Activated naive CD8-positive, alpha-beta T cell (primary cell): ENCODE measurements around the gene ZDHHC14.

Source experiments
- H3K27ac Mint-ChIP-seq: one replicate; pipeline ENCODE4 v1.8.0; 2021; ENCODE audit warnings: mixed read lengths
- H3K27me3 Mint-ChIP-seq: one replicate; pipeline ENCODE4 v1.8.0; 2021; ENCODE audit warnings: mixed read lengths
- H3K36me3 Mint-ChIP-seq: one replicate; pipeline ENCODE4 v1.8.0; 2021; ENCODE audit warnings: mixed read lengths
- H3K4me1 Mint-ChIP-seq: one replicate; pipeline ENCODE4 v1.8.0; 2021; ENCODE audit warnings: low read depth, mixed read lengths
- H3K4me3 Mint-ChIP-seq: one replicate; pipeline ENCODE4 v1.8.0; 2021; ENCODE audit warnings: mild to moderate bottlenecking, mixed read lengths
- H3K9me3 Mint-ChIP-seq: one replicate; pipeline ENCODE4 v1.8.0; 2021; ENCODE audit warnings: low read depth, mixed read lengths

Gene ZDHHC14

DNA sequence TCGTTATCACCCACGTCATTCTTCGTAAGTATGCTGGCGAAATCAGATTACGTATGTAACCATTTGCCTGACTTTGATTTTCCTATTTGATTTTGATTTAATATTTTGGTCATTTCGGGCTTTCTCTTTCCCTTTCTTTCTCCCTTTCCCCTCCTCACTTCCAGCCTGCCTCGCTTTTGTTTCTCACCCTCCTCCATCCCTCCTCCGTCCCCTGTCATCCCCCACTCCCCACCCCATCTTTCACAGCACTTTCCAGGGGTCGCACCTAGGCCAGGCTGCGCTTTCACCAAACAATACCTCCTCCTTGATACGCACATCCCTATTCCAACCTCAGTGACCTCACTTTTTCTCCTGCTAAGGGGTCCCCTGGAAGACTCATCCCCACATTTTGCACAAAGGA is 247.5 kb downstream of the ZDHHC14 start:
- no peak overlapping the region for H3K4me3 Mint-ChIP-seq
- no peaks in the 10 kb centered on the region for H3K9me3 Mint-ChIP-seq
- H3K27me3 Mint-ChIP-seq, result no peaks in the 10 kb centered on the region
- H3K27ac Mint-ChIP-seq, result no peak overlapping the region
- H3K36me3 Mint-ChIP-seq, result no peaks in the 10 kb centered on the region
- H3K4me1 Mint-ChIP-seq, result peaks cover 14% of the 10 kb centered on the region

DNA sequence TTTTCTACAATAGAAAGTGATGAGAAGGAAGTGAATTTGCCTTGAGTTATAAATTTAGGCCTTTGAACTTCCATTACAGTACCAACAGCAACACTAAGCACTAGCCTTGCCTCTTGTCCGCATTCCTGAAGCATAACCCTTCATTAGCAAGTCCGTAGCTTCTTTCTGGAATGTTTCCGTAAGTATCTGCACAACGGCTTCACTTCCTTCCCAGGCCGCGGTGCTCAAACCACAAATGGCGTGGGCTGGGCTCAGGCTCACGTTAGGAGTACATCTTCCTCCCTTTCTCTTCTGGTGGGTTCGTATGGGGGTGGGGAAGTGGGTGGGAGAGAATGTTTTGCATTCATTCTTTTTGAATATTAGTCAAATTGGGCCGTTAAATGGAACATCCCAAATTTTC is 248.2 kb downstream of the ZDHHC14 start:
- peaks cover 14% of the 10 kb centered on the region for H3K4me1 Mint-ChIP-seq
- H3K4me3 Mint-ChIP-seq, result no peak overlapping the region
- H3K36me3 Mint-ChIP-seq, result no peaks in the 10 kb centered on the region
- no peak overlapping the region for H3K27ac Mint-ChIP-seq
- H3K27me3 Mint-ChIP-seq, result no peaks in the 10 kb centered on the region
- H3K9me3 Mint-ChIP-seq, result no peaks in the 10 kb centered on the region

DNA sequence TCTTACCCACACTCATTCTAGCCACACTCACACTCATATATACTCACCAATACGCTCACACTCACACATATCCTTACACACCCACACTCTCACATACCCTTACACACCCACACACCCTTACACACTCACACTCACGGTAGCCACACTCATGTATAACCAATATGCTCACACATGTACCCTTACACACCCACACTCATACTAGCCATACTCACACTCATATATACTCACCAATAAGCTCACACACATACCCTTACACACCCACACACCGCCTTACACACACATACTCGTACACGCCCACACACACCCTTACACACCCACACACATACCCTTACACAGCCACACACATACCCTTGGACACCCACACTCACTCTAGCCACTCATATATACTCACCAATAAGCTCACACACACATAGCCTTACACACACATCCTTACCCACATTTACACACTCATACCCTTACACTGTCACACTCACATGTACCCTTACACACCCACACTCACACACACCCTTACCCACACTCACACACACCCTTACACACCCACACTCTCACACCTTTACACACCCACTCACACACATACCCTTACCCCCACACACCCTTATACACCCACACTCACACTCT is 249.6 kb downstream of the ZDHHC14 start:
- H3K27me3 Mint-ChIP-seq, result no peaks in the 10 kb centered on the region
- H3K36me3 Mint-ChIP-seq, result no peaks in the 10 kb centered on the region
- no peaks in the 10 kb centered on the region for H3K9me3 Mint-ChIP-seq
- H3K4me3 Mint-ChIP-seq, result no peak overlapping the region
- no peak overlapping the region for H3K27ac Mint-ChIP-seq
- H3K4me1 Mint-ChIP-seq, result peaks cover 14% of the 10 kb centered on the region

DNA sequence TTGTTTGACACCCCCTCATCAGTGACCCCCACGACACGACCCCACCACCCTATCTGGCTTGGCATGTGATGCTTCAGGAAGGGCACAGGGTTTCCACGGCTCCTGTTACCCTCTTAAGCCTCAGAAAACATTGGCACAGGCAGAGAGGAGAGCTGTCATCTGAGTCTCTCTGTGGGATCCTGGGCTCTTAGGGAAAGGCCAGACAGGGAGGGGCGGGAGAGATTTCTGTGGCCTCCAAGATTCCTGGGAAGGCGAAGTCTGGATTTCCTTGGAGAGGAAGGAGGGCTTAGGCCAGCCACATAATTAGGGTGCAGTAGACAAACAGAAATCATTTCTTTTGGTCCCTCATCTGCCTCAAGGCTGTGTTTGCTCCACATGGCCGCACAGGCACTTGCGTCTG is 250.4 kb downstream of the ZDHHC14 start:
- H3K27me3 Mint-ChIP-seq, result no peaks in the 10 kb centered on the region
- peaks cover 14% of the 10 kb centered on the region for H3K4me1 Mint-ChIP-seq
- no peaks in the 10 kb centered on the region for H3K9me3 Mint-ChIP-seq
- H3K4me3 Mint-ChIP-seq, result no peak overlapping the region
- H3K27ac Mint-ChIP-seq, result no peak overlapping the region
- no peaks in the 10 kb centered on the region for H3K36me3 Mint-ChIP-seq

DNA sequence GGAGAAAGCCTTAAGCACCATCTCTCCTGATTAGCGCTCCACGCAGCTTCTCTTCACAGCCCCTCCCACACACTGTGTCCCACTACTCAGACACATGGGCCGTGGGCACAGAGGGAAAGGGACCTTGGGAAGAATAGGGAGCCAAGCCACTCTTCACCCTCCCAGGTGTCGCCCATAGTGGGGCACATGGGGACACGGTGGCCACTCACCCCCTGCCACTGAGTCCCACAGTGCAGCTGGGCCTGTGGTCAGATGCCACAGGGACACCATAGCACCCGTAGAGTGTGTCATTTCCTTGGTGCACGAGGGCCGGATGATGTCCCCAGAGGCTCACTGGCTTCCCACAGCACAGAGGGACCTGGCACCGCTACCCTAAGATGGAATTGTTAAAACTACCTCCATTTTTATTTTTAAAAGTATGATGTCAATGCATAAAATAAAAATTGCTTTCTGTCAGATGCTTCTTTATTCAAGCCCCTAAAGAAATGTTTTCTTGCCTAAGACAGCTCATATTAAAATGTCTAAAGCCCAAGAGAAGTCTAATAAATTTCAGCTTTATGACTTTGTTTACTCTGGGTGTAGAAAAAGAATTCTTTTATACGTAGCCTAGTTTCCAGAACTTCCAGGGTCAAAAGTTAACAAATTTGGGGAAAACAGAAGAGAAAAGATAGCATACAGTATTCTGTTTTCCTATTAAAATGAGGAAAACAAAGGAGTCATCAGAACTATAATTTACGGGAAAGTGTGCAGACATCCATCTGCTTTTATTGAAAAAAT is 251.0 kb downstream of the ZDHHC14 start:
- no peak overlapping the region for H3K27ac Mint-ChIP-seq
- no peak overlapping the region for H3K4me3 Mint-ChIP-seq
- H3K4me1 Mint-ChIP-seq, result peaks cover 14% of the 10 kb centered on the region
- H3K36me3 Mint-ChIP-seq, result no peaks in the 10 kb centered on the region
- no peaks in the 10 kb centered on the region for H3K27me3 Mint-ChIP-seq
- H3K9me3 Mint-ChIP-seq, result no peaks in the 10 kb centered on the region

DNA sequence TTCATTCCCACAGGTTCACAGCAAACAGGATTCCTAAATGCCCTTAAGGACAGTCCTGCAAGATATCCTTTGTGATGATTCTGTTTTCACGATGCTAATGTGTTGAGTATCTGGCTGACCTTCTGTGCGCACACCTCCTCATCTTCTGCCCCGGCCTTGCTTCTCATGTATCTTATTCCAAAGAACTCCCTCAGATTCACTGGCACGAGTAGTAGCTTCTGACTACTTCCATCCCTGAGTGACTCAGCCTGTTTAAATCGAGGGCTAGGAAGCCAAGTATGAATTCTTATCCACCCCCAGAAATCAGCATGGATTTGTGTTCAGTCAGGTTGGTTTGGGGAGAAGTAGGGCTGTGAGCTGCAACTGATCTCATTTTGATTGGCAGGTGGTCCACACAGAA is 251.8 kb downstream of the ZDHHC14 start:
- H3K27me3 Mint-ChIP-seq, result no peaks in the 10 kb centered on the region
- peaks cover 14% of the 10 kb centered on the region for H3K4me1 Mint-ChIP-seq

DNA sequence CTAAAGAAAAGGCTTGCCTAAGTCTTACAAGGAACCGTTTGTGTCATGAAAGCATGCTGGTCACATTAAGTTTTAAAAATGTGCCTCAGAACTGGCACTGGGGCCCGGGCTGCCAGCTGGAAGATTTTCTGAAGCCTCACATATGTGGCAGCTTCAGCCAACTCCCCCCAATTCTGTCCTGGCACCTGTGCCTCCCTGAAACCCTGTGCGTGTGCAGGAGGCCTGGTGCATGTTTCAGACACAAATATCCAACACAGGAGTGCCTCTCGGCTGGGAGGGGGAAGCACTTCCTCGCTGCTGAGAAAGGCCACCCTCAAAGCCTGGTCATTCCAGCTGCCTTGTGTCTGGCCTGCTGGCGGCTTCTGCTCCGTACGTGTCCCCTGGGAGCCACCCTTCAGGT is 253.6 kb downstream of the ZDHHC14 start:
- Mint-ChIP-seq H3K9me3 (no peaks in the 10 kb centered on the region), H3K36me3 (no peaks in the 10 kb centered on the region), H3K4me1 (peaks cover 4% of the 10 kb centered on the region), H3K27me3 (no peaks in the 10 kb centered on the region), H3K4me3 (no peak overlapping the region), H3K27ac (no peak overlapping the region)

More for the DNA sequence above, 251.8 kb downstream of the ZDHHC14 start:
- Mint-ChIP-seq H3K36me3 (no peaks in the 10 kb centered on the region), H3K9me3 (no peaks in the 10 kb centered on the region), H3K27ac (no peak overlapping the region), H3K4me3 (no peak overlapping the region)

DNA sequence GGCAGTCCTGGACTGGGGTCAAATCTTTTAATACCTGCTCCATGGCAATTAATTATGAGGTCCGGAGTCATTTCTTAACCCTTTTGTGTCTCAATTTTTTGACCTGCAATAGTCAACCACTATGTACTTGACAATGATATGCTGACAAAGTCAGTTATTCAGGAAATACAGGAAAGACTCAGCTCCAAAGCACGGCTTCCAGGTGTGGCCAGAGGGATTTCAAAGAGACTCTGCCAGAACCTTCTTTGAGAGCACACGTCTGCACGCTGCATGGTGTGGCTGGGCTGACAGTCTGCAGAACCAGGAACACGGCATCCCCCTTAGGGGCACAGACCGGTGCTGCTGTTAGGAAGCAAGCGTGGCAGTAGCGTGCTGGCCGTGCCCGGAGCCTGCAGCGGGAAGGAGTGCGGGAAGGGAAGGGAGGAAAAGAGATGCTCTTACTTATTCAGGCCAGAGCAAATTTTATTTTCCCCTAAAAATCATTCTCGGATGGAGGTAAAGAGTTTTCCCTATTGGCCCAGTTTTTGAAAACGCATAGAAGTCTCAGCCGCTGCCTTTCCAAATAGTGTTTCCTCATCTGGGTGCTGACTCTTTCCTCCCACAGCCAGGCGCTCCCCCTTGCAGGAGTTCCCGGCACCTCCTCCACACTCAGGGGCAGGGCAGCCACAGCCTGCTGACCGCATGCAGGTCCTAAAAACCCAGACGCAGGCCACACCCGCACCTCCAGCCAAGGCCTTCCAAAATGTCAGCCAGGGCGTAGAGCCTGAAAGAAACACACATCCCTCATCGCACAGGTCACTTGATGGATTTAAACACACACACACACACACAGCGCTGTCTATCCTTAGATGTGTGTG is 254.6 kb downstream of the ZDHHC14 start:
- Mint-ChIP-seq H3K9me3 (no peaks in the 10 kb centered on the region), H3K4me3 (no peak overlapping the region), H3K27me3 (no peaks in the 10 kb centered on the region), H3K27ac (no peak overlapping the region), H3K36me3 (no peaks in the 10 kb centered on the region), H3K4me1 (no peaks in the 10 kb centered on the region)

DNA sequence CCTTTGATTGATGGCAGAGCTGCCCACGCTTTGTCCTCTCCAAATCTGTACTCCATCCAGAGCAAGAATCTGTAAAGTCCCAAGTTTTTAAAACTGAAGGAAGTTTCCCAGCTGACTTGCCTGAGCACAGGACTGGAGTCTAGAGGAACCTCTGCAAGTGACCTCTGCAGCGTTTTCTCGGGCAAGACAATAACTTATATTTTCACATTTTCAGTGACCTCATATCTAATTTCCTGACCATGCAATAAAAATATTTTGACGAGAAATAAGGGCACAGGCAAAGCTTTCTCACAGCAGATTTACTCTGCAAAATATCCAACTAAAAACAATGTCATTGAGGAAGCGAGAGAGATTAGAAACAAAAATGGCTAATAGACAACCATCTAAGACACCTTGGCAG is 256.5 kb downstream of the ZDHHC14 start:
- H3K36me3 Mint-ChIP-seq, result no peaks in the 10 kb centered on the region
- H3K9me3 Mint-ChIP-seq, result no peaks in the 10 kb centered on the region
- H3K27ac Mint-ChIP-seq, result no peak overlapping the region
- no peaks in the 10 kb centered on the region for H3K4me1 Mint-ChIP-seq
- no peaks in the 10 kb centered on the region for H3K27me3 Mint-ChIP-seq
- H3K4me3 Mint-ChIP-seq, result no peak overlapping the region

DNA sequence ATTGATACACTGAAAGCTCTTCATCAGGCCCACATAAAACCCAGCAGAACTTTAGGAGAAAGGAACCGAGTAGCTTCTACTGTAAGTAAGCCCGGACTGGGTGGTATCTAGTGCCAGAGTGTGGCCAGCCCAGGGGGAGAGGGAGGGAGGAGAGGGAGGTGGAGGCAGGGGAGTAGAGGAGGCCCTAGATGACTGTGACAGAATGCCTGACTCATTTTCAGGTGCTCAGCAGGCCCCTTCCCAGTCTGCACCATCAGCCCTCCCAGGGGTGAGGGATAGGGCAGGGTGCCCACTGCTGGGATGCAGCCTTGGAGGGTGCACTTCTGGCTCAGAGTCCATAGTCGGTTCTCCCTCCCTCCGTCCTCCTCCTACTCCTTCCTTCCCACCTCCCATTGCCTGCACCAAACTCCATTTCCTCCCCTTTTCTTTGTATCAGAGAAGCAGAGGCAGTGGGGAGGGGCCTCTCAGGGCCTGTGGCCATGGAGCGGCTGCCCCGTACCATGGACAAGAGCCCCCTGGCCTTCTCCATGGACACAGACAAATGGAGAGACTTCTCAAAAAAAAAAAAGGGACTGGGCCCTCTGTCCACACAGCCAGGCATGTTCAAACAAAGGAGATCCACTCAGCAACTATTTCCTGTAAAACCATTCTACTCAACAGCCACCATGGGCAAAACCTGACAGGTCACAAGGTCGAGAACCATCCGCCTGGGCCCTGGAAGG is 257.1 kb downstream of the ZDHHC14 start:
- H3K4me3 Mint-ChIP-seq, result no peak overlapping the region
- H3K4me1 Mint-ChIP-seq, result no peaks in the 10 kb centered on the region
- no peaks in the 10 kb centered on the region for H3K27me3 Mint-ChIP-seq
- no peaks in the 10 kb centered on the region for H3K9me3 Mint-ChIP-seq
- no peaks in the 10 kb centered on the region for H3K36me3 Mint-ChIP-seq
- H3K27ac Mint-ChIP-seq, result no peak overlapping the region

DNA sequence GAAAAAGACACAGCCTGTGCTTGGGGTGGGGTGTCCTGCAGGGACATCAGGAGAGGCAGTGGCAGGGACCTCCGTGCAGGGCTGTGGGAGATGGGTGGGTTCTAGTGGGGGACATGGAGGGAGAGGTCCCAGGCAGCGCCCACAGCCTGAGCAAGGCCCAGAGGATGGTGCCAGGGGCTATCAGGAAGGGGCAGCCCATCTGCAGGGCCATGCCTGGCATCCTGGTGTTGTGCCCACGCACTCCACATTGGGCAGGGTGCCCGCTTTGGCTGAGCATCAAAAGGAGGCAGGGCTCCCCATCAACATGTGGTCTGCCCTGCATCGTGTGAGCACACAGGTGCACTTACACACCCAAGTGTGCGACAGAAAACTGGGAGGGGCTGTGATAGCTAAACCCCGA is 257.8 kb downstream of the ZDHHC14 start:
- no peaks in the 10 kb centered on the region for H3K4me1 Mint-ChIP-seq
- no peak overlapping the region for H3K4me3 Mint-ChIP-seq
- H3K9me3 Mint-ChIP-seq, result no peaks in the 10 kb centered on the region
- H3K36me3 Mint-ChIP-seq, result no peaks in the 10 kb centered on the region
- no peak overlapping the region for H3K27ac Mint-ChIP-seq
- no peaks in the 10 kb centered on the region for H3K27me3 Mint-ChIP-seq

DNA sequence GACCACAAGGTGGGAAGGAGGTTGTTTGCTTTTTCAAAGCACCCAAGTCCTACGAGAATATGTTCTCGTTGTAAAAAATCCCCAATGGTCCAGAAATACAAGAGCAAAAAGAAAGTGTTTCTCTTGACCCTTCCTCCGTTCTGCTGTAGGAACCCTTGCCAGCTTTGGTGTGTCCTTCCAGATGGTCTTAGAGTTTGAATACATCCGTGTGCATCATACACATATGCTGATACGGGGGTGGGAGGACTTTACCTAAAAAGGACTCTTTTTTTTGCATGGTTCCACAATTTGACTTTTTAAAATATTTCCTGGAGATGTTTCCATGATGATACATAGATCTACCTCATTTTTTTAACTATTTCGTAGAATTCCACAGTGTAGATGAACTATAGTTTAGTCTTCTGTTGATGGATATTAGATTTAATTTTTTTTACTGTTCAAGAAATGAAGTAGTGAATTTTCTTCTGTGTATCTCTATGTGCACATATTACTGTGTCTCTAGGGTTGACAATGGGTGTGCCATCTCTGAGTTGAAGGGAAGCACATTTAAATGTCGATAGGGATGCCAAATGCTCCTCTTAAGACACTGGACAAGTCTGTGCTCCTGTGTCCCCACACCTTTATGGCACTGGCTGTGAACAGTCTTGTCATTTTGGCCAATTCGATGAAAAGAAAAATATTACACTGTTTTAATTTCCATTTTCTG is 259.9 kb downstream of the ZDHHC14 start:
- H3K36me3 Mint-ChIP-seq, result no peaks in the 10 kb centered on the region
- no peaks in the 10 kb centered on the region for H3K27me3 Mint-ChIP-seq
- H3K4me1 Mint-ChIP-seq, result no peaks in the 10 kb centered on the region
- no peak overlapping the region for H3K4me3 Mint-ChIP-seq
- no peaks in the 10 kb centered on the region for H3K9me3 Mint-ChIP-seq
- no peak overlapping the region for H3K27ac Mint-ChIP-seq

DNA sequence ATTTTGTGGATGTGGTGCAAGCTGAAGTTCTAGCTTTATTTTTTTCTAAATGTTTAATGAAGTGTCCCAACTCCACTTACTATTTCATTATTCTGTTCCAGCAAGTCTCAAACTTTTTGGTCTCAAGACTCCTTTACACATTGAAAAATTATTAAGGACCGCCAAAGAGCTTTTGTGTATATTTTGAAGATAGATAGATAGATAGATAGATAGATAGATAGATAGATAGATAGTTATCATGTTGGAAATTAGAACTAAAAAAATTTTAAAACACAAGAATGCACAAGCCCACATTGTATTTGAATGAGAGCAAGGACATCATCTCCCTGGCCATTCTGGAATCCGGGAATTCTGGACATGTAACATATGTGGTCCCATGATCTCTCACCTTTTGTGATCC is 260.8 kb downstream of the ZDHHC14 start:
- no peaks in the 10 kb centered on the region for H3K27me3 Mint-ChIP-seq
- no peaks in the 10 kb centered on the region for H3K4me1 Mint-ChIP-seq
- H3K4me3 Mint-ChIP-seq, result no peak overlapping the region
- no peaks in the 10 kb centered on the region for H3K9me3 Mint-ChIP-seq
- H3K36me3 Mint-ChIP-seq, result no peaks in the 10 kb centered on the region
- no peak overlapping the region for H3K27ac Mint-ChIP-seq

DNA sequence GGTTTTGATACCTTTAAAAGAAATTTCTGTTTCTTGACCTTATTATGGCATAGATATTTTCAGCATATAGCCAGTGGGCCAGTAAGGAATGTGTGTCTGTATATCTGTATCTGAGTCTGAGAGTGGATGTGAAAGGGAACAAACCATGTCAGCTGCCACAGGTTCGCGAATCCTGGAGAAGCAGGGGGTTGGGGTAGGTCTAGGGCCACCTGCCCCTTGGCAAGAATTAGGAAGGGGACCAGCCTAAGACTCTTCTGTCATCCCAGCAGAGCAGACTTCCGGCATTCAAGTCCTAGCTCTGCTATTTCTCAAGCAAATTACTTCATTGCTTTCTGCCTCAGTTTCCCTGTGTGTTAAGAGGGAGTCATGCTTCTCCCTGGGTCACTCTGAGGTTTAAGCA is 261.7 kb downstream of the ZDHHC14 start:
- Mint-ChIP-seq H3K27me3 (no peaks in the 10 kb centered on the region), H3K9me3 (no peaks in the 10 kb centered on the region), H3K4me3 (no peak overlapping the region), H3K36me3 (no peaks in the 10 kb centered on the region), H3K27ac (no peak overlapping the region), H3K4me1 (peaks cover 5% of the 10 kb centered on the region)
